Neutrophil (primary cell): ENCODE results near the gene SOD3.

Experiments
- H3K27ac ChIP-seq: fragments of 200-600 bp; sonication (generic); 2 replicates; pipeline ENCODE4 v1.5.1; 2016; ENCODE audit warnings: mild to moderate bottlenecking, moderate library complexity
- H3K27me3 ChIP-seq: fragments of 200-600 bp; sonication (generic); 2 replicates; pipeline ENCODE4 v1.6.0; 2016; ENCODE audit warnings: mild to moderate bottlenecking
- H3K36me3 ChIP-seq: fragments of 200-600 bp; sonication (generic); 2 replicates; pipeline ENCODE4 v1.5.1; 2017
- H3K4me1 ChIP-seq, 2 experiments: fragments of 200-600 bp in 1 of 2; sonication (generic) in 1 of 2; 1 replicate in 1 of 2; 2 replicates in 1 of 2; pipeline versions ENCODE4 v1.5.1 to v1.6.1; 2013 to 2016; ENCODE audit warnings: low read depth in 1 of 2, low read length in 1 of 2, mild to moderate bottlenecking in 1 of 2, moderate library complexity in 1 of 2; ENCODE audit not compliant: control insufficient read depth in 1 of 2, insufficient read depth in 1 of 2
- H3K4me3 ChIP-seq, 2 experiments: fragments of 200-600 bp in 1 of 2; sonication (generic) in 1 of 2; 1 replicate in 1 of 2; 2 replicates in 1 of 2; pipeline ENCODE4 v1.5.1; 2013 to 2016; ENCODE audit warnings: low read depth in 1 of 2, low read length in 1 of 2, mild to moderate bottlenecking in 1 of 2, moderate library complexity in 1 of 2
- H3K9me3 ChIP-seq: fragments of 200-600 bp; sonication (generic); 2 replicates; pipeline ENCODE4 v1.5.1; 2016
- CTCF ChIP-seq: fragments of 200-600 bp; sonication (generic); IDR thresholded peaks from 2 replicates; pipeline ENCODE4 v1.5.1; 2016; ENCODE audit warnings: antibody characterized with exemption

Gene SOD3

GRCh38 chr4:24765376-24765988, 29.9 kb upstream of the SOD3 start:
- H3K4me1 ChIP-seq: no peaks in the 10 kb centered on the region
- TF ChIP-seq CTCF: no peak
- H3K27ac ChIP-seq: no peak overlapping the region
- H3K4me3 ChIP-seq: no peak overlapping the region
- H3K9me3 ChIP-seq: no peaks in the 10 kb centered on the region
- H3K27me3 ChIP-seq: no peaks in the 10 kb centered on the region
- H3K36me3 ChIP-seq: no peaks in the 10 kb centered on the region

- H3K36me3 ChIP-seq: no peaks in the 10 kb centered on the region
- H3K27ac ChIP-seq: no peak overlapping the region
- no peak overlapping the region for H3K4me3 ChIP-seq
- H3K27me3 ChIP-seq: no peaks in the 10 kb centered on the region
- no peak for TF ChIP-seq CTCF
- H3K9me3 ChIP-seq: no peaks in the 10 kb centered on the region
- no peaks in the 10 kb centered on the region for H3K4me1 ChIP-seq
Measured at GRCh38 chr4:24768006-24768405, 27.4 kb upstream of the SOD3 start.

- Histone ChIP-seq H3K27me3 (no peaks in the 10 kb centered on the region), H3K36me3 (no peaks in the 10 kb centered on the region), H3K9me3 (no peaks in the 10 kb centered on the region), H3K27ac (no peak overlapping the region), H3K4me1 (no peaks in the 10 kb centered on the region), H3K4me3 (no peak overlapping the region)
- no peak for TF ChIP-seq CTCF
Measured at GRCh38 chr4:24768604-24769003, 26.8 kb upstream of the SOD3 start.

- Histone ChIP-seq H3K4me1 (no peaks in the 10 kb centered on the region), H3K36me3 (no peaks in the 10 kb centered on the region), H3K9me3 (no peaks in the 10 kb centered on the region), H3K4me3 (no peak overlapping the region), H3K27me3 (no peaks in the 10 kb centered on the region), H3K27ac (no peak overlapping the region)
- no peak for TF ChIP-seq CTCF
Measured at GRCh38 chr4:24769571-24769970, 25.8 kb upstream of the SOD3 start.

GRCh38 chr4:24770032-24770584, 25.3 kb upstream of the SOD3 start:
- Histone ChIP-seq H3K36me3 (no peaks in the 10 kb centered on the region), H3K27me3 (no peaks in the 10 kb centered on the region), H3K9me3 (no peaks in the 10 kb centered on the region), H3K27ac (no peak overlapping the region), H3K4me3 (no peak overlapping the region), H3K4me1 (no peaks in the 10 kb centered on the region)
- no peak for TF ChIP-seq CTCF
